MM.1S (cell line): ENCODE results near the gene GCNT3.

ENCODE experiments used
- EZH2 ChIP-seq: fragments of 300-600 bp; sonication (generic); optimal IDR thresholded peaks from 2 replicates; pipeline ENCODE3; 2017; ENCODE audit warnings: low read depth, mild to moderate bottlenecking, antibody characterized with exemption, low read length, mixed read lengths
- EZH2phosphoT487 ChIP-seq: fragments of 300-600 bp; sonication (generic); IDR thresholded peaks from 2 replicates; pipeline ENCODE4 v1.6.1; 2018; ENCODE audit warnings: antibody characterized with exemption, low read length
- TF ChIP-seq, protein P1 (sequence below): fragments of 300-600 bp; sonication (generic); IDR thresholded peaks from 2 replicates; pipeline ENCODE4 v1.5.1; 2016; ENCODE audit warnings: antibody characterized with exemption, low read length, mixed read lengths

DNA sequence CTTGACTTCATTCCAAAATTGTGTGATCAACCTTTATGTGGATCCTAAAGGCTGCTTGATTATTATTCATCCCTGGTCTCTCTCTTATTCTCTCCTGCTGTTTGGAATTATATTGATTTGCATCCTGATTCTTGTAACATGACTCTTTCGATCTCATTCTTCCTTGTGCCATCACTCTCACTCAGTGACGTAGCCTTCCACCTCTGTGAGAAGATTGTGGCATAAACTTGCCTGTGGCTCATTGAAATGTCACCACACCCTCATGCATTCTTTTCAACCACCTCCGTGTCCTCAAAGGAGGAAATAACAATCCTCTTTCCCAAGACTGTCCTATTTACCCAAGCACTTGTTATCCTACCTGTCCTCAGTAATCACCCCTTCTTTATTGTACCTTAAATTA, 41.3 kb upstream of the GCNT3 start:
- TF ChIP-seq, protein P1, sequence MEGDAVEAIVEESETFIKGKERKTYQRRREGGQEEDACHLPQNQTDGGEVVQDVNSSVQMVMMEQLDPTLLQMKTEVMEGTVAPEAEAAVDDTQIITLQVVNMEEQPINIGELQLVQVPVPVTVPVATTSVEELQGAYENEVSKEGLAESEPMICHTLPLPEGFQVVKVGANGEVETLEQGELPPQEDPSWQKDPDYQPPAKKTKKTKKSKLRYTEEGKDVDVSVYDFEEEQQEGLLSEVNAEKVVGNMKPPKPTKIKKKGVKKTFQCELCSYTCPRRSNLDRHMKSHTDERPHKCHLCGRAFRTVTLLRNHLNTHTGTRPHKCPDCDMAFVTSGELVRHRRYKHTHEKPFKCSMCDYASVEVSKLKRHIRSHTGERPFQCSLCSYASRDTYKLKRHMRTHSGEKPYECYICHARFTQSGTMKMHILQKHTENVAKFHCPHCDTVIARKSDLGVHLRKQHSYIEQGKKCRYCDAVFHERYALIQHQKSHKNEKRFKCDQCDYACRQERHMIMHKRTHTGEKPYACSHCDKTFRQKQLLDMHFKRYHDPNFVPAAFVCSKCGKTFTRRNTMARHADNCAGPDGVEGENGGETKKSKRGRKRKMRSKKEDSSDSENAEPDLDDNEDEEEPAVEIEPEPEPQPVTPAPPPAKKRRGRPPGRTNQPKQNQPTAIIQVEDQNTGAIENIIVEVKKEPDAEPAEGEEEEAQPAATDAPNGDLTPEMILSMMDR, result no peak
- TF ChIP-seq EZH2 (no peak), EZH2phosphoT487 (no peak)
